CMK (cell line): ENCODE data around the gene INTS13.
"Not testable (repeated sequence)": the region's sequence is repeated elsewhere in the genome, so short reads cannot be mapped to it uniquely, and the experiment has no call there.

Experiments
- DNase-seq: peaks from one replicate; pipeline ENCODE4 v3.0.0-alpha.2; 2010; ENCODE audit warnings: low read depth

Gene INTS13, protein sequence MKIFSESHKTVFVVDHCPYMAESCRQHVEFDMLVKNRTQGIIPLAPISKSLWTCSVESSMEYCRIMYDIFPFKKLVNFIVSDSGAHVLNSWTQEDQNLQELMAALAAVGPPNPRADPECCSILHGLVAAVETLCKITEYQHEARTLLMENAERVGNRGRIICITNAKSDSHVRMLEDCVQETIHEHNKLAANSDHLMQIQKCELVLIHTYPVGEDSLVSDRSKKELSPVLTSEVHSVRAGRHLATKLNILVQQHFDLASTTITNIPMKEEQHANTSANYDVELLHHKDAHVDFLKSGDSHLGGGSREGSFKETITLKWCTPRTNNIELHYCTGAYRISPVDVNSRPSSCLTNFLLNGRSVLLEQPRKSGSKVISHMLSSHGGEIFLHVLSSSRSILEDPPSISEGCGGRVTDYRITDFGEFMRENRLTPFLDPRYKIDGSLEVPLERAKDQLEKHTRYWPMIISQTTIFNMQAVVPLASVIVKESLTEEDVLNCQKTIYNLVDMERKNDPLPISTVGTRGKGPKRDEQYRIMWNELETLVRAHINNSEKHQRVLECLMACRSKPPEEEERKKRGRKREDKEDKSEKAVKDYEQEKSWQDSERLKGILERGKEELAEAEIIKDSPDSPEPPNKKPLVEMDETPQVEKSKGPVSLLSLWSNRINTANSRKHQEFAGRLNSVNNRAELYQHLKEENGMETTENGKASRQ

DNA sequence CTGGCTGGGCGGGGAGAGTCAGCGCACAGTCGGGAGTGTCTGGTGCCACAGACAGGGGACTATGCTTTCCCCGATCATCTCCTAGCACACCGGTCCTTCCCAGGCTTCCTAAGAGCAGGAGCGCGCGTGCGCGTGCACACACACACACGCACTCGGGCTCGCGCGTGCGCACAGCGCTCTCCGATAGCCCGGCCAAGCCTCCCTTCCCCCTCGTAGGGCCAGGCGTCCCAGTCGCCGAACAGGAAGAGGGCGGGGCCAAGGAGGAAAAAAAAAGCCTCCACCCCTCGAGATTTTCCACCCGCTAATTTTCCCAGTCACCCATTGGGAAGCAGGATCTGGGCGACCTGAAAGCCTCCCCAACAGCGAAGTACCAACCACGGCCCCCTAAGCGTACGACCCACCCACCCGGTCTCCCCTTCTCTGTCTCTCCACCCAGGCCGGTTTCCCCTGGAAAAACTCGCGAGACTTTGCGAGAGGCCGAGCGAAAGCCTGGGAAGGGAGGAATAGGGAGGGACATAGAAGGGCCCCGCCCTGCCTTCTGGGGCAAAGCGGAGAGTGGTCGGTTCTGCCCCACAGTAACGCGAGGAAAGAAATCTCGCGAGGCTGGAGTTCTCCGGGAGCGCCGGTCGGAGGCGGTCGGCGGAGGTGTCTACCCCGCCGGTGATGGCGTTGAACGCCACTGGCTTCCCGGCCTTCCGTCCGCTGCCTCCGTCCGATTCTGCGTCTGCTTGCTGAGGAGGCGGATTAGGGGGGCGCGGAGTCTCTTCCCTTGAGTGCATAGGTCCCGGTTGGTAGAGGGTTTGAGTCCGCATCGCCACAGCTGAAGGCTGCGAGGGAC is at the start of gene INTS13, which contains the start of gene FGFR1OP2:
Gene INTS13, minus strand, starts transcription at position 119 of the 838 bp plus-strand sequence. CDS start 1,178 bp downstream, outside the sequence.
Gene FGFR1OP2, plus strand, starts transcription at position 608 of the 838 bp plus-strand sequence. CDS start 15,689 bp downstream, outside the sequence.
- peak; percentile 98 for DNase-seq

DNA sequence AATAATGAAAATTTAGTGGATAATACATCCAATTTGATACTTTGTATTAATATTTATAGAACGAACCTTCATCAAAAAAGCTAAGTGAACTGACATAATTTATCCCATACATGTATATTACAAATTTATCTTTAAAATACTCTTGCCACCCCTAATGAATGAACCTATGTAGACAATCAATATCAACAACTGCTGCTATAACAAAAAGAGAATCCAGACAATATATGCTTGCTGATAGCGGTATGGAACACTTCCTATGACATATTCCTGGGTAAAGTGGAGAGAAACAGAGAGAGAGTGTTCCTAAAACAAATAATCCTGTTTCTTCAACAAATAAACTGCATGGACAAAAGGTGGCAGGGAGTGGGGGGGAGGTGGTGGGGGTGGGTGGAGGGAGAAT is 45.1 kb upstream of the INTS13 start:
- DNase-seq = no peak

DNA sequence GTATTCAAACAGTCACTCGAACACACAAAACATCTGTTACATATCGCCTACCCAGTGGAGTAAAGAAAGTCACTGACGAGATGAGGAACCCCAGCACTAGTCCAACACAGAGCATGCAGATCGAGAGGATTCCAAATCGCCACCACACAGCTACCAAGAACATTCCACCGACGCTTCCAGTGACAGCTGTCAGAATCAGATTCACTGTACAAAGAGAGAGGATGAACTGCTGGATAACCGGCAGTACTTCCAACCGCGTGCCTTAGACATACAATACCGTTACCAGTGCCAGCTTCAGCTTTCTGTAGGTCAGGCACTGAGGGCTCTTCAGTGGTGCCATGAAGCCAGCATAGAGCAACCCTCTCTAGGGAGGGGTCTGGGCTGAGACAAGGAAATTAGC is 42.0 kb upstream of the INTS13 start:
- no peak for DNase-seq

DNA sequence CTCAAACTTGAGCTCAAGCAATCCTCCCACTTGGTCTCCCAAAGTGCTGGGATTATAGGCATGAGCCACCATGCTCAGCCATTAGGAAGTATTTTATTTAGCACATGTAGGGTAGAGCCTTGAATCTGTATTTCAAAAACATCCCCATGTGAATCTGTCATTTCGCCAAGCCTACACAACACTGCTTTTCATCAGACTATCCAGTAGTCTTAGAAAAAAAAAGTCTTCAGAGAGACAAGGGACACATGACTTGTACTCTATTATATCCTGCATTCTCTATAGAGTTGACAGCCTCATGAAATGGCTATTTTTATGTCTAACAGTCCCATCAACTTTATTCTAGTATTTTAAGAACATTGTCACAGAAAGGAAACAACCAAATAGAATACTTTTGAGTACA is 41.0 kb upstream of the INTS13 start:
- no peak for DNase-seq

DNA sequence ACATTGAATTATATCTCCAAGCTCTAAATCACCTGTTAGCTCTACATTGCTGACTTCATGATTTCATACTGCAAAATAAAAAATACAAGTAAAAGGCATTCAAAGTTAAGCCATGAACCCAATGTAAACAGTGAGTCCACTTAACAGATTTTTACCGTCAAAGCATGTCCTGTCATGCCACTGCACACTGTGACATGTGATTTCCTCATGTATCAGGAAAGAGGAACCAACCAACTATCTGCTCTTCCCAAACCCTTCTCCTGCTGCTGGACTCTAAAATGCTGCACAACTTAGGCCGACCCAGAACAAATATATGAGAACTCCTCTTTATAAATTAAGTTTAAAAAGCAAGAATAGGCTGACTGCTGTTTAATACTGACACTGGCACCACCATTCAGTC is 38.9 kb upstream of the INTS13 start:
- DNase-seq = no peak

DNA sequence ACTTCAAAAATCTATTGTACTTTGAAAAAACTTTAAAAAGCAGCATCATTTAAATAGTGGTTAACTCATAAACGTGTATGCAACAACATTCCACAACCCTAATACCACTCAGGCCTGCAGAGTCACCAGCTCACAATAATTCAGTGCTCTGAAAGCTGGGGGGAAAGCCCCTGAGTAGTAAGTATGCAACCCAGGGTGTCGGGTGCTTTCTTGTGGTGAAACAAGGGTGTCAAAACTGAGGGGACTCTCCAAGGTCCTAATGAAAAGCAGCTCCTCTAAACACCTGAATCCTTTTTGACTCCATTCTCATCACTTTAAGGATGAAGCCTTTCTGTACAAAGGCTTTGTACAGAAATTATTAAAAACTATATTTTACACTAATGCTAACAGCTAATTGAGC is 34.2 kb upstream of the INTS13 start:
- DNase-seq = no peak

DNA sequence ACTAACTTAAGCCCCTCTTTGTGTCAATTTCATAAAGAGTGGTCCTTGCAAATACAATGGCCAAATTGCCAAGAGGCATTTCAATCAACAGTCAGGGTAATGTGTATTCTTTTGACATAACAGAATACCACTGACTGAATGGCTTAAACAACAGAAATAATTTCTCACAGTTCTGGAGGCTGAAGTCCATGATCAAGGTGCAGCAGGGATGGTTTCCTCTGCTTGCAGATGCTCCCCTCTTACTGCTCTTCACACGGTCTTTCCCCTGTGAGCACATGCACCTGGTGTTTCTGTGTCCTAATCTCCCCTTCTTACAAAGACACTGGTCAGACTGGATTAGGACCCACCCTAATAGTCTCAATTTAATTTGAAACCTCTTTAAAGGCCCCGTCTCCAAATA is 32.4 kb upstream of the INTS13 start:
- DNase-seq = no peak

DNA sequence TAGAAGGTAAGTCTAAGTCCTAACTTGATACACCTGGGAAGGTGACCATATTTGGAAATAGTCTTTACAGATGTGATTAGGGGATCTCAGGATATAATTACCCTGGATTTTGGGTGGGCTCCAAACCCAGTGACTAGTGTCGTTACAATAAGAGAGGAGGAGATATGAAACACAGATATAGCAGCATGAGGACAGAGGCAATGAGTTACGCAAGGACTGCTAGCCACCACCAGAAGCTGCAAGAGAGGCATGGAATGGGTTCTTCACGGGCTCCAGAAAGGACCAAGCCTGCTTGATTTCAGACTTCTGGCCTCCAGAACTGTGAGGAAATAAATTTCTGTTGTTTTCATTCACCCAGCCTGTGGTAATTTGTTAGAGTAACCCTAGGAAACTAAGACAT is 29.1 kb upstream of the INTS13 start:
- no peak for DNase-seq

DNA sequence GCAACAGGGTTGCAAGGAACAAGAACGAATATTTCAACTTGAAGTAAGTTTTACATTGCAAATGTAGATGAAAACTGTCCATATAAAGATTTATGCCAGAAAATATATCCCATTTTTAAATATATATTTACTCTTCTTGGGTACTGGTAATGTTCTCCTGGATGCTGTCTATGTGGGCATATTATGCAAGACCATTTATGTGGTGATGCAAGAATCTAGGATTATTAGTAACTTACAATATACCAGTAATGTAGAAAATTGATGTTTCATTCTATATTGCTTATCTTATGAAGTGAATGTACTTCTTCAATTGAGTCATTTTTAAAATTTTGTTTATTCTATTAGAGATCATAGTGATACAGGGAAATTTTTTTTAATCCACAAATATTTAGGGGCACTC is 25.6 kb upstream of the INTS13 start:
- no peak for DNase-seq

DNA sequence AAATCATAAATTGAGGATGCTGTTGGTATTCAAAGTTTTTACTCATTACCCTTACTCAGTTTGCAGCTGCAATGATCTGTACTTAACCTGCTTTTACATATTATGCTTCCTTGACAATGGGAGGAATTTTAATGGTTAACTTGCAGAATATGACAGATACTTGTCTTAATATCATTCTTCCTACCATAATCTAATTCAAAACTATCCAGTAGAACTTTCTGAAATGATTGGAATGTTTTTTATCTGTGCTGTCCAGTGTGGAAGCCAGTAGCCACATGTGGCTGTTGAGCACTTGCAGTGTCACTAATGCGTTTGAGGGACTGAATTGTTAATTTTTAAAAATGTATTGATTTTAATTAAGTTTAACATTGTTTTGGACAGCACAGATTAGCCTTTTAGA is 24.0 kb upstream of the INTS13 start:
- DNase-seq = no peak

DNA sequence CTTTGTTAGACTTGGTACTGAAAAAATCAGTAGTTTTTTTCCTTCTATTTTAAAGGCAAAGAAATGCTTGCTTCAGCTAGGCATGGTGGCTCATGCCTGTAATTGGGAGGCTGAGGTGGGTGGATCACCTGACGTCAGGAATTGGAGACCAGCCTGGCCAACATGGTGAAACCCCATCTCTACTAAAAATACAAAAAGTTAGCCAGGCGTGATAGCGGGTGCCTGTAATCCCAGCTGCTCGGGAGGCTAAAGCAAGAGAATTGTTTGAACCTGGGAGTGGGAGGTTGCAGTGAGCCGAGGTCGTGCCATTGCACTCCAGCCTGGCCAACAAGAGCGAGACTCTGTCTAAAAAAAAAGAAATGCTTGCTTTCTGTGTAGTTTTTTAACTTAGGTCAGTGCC is 23.6 kb upstream of the INTS13 start:
- not testable (repeated sequence) for DNase-seq

DNA sequence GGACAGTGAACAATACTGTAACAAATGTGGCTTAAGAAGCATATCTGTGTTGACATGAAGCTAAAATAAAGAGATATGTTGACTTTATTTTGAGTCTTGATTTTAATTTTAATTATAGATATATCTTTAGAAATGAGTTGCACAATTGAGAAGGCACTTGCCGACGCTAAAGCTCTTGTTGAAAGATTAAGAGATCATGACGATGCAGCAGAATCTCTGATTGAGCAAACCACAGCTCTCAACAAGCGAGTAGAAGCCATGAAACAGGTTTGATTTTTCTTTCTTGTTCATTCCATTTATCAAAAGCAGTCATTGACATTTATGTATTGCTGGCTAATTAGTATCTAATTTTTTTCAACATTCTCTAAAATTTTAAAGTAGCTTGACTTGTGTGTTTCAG is 16.2 kb upstream of the INTS13 start:
- DNase-seq = no peak

DNA sequence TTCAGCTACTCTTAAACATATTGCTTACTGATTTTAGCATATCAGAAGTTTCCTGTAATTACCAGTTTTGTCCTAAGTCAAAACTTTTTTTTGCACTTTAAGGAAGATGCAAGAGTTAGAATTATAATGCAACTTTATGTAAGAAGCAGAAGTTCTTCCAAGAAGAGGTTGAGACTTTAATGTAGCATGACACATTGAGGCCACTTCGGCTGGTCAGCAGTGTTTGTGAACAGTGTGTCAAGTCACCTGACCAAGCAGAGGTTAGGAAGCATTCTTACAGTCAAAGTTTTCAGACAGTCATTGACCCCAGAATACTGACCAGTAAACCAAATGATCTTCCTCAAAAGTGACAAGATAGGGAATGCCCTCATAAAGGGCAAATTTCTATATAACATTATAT is 15.7 kb upstream of the INTS13 start:
- no peak for DNase-seq

DNA sequence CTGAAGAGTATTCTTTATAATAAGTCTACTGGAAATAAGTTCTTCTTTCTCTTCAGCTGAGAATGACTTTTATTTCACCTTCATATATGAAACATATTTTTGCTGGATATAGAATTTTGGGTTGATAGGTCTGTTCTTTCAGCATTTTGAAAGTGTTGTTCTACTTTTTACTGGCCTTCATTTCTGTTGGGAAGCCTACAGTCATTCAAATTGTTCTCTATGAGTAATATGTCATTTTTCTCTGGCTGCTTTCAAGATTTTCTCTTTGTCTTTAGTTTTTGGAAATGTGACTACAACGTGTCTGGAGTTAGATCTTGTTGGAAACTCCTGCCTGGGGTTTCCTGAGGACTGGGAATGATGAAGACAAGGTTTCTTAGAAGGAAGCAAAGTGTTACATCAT is 10.5 kb upstream of the INTS13 start:
- no peak for DNase-seq

DNA sequence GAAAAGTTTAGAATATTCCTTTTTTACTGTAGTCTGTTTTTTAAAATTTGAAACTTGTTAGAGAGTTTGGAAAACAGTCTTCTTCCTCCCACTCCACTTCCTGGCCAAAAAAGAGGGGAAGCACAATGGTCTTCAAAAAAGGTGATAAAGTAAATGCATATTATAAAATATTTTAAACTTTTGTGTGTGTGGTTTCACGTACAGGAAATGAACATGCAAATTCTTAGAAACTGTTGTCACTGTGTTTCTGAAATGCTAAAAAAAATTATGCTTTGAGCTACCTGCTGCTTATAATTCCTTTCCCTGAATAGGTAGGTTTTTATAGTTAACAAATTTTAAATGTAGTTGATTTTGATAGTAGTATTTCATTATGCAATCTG is 3.4 kb upstream of the INTS13 start:
- no peak for DNase-seq

DNA sequence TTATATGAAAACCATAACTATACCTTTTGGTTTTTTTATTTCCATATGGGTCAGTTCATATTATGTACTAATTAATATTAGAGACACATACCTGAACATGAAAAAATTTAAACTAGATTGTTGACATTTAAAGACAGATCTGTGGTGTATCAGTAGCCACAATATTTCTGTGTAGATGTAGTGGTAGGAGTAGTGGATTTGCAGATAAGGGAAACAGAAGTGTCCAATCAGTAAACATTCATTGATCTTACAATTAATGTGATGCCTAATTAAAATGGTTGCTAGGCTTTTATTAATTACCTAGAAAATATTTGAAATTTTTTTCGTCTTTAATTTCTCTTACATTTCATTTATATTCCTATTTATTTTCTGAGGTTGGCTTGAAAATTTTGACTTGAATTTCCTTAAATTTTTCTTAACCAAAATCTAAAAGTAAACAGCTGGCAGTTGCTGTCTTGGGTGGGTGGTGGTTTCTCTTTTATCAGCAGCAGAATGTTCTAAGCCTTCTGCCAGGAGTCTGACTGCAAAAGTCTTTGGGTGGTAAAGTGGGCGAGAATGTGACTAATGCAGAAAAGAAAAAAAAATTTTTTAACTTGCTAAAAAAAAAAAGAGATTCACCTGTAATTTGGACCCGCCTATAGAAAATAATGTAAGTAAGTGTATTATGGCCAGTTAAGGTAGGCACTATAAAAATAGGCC is 2.9 kb upstream of the INTS13 start:
- DNase-seq = no peak

DNA sequence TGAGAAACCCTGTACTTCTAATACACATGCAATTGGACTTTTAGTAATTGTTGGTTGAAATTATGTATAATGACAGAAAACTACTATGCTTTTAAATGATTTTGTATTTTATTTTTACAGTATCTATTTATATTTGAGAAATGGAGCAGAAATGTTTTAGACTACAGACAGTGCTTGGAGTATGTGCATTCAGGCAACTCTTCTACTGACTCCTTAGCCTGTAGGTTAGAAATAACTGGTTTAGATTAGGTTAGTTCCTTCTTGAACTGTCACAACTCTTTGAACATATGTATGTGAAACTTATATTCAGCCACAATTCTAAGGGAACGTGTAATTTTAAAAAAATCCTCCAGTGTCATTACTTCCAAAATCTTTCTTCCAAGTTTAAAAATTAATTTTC is 2.2 kb upstream of the INTS13 start:
- no peak for DNase-seq

DNA sequence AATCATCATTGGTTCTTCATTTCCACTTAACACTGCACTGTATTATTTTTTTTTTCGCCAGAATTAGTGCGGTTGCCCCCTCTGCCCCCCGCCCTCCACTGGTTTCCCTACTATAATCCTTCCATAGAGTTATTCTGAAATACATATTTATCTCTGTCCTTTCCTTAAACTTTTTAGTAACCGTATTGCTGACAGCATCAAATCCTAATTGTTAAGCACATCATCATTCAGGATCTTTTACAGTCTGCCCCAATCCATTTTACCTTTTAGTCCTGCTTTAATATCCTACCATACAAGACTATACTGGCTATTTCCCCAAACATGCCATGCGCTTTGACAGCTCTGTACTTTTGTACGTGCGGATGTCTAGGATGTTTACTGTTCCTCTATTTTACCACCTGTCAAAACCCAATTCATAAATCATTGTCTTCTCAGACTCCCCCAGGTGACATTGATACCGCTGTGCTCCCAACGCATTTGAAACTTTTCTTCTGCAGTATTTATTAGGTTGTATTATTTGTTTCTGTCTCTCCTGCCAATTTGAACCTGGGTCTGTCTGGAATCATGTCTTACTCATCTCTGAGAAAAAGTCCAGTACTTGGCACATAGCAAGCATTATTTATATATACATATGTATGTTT is 1.5 kb upstream of the INTS13 start:
- no peak for DNase-seq

DNA sequence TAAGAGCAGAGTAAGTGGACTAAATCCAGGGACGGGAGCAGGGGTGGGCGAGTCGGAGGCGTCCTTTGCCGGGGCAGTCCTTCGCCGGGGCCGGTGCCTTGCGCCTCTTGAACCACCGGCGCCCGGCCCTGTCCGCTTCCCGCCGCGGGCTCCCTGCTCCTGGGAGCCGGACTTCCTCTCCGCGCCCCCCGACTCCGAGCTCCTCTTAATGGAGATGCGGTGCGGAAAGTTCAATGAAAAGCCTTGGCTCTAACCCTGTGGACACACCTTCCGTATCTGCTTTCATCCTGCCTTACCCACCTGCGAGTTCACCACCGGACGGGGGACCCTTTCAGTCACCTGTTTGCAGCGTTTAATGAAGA is 901 bp upstream of the INTS13 start:
- DNase-seq = no peak

DNA sequence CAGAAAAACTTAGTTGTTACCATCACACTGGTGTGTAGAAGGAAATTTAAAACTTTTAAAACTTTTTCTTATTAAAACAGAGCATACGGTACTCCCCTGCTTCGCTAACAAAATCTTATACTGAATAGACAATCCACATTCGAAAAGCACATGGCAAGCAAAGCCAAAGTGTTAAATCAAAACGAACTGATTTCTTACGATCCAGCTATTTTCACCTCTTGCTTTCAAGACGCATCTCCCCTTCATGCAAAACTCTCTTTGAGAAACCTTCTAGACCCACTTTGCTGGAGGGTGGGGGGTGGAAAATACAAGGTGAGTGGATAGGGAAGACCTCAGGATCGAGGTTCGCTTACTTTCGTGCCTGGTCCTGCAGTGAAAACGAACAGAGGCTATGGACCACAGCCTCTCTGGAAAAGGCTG is 328 bp downstream of the INTS13 start:
- DNase-seq = no peak
